ENCODE measurements around the gene RBM33. TPM values are rescaled to one million over a fixed set of nuclear protein-coding genes. Genes with fewer than 3 reads are reported as not detected.
"Not testable (repeated sequence)": the region's sequence is repeated elsewhere in the genome, so short reads cannot be mapped to it uniquely, and the experiment has no call there.

The RBM33 gene, protein sequence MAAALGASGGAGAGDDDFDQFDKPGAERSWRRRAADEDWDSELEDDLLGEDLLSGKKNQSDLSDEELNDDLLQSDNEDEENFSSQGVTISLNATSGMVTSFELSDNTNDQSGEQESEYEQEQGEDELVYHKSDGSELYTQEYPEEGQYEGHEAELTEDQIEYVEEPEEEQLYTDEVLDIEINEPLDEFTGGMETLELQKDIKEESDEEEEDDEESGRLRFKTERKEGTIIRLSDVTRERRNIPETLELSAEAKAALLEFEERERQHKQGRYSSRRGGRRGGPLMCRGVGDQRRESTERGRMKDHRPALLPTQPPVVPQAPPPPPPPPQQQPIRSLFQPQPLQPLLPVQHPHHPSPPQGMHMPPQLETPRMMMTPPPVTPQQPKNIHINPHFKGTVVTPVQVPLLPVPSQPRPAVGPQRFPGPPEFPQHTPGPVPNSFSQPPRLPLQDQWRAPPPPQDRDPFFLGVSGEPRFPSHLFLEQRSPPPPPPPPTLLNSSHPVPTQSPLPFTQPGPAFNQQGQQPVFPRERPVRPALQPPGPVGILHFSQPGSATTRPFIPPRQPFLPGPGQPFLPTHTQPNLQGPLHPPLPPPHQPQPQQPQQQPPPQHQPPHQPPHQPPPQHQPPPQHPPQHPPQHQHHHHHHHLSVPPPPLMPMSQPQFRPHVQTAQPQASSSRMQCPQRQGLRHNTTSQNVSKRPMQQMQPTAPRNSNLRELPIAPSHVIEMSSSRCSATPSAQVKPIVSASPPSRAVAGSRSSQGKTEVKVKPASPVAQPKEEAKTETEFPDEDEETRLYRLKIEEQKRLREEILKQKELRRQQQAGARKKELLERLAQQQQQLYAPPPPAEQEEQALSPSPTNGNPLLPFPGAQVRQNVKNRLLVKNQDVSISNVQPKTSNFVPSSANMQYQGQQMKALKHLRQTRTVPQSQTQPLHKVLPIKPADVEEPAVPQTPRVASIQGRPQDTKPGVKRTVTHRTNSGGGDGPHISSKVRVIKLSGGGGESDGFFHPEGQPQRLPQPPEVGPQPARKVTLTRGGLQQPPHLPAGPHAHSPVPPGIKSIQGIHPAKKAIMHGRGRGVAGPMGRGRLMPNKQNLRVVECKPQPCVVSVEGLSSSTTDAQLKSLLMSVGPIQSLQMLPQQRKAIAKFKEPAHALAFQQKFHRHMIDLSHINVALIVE
- total RNA-seq, result 109 TPM

DNA sequence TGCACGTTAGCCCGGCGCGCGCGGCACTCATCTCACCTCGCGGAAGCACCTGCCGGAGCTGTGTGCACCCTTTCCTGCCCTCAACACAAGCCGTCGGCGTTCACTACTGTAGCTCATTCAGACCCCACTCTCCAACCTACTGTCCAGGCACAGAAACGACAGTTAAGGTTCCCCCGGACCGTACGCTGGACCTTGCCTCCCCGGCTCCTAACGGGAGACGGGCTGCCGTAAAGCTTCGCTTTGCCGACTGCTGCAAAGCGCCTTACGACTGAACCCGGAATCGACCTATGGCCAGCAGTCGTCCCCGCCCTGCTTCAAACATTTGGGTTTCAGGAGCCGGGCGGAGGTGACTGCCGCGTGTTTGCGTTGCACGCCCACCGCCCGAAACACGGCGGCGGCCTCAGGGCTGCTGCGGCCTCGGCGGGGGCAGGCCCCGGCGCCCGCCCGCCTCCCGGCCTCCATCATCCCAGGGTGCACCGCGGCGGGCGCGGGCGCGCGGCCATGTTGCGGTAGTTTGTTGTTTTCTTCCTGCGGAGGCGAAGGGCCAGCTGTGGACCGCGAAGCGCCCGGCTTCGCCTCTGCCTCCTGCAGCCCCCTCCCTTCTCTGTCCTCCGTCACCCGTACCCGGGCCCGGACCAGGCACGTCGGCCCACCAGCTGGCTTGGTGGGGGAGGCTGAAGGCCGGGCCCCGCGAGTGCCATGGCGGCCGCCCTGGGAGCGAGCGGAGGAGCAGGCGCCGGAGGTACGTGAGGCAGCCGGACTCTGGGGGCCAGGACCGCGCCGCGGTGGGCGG lies at the start of gene RBM33:
TSS of gene RBM33 (plus strand) at position 484 of the 793 bp plus-strand sequence. CDS start at position 700, 216 bp downstream.
- DNase-seq (ENCODE audit: low spot score) (peak; percentile 82), ATAC-seq (peak; percentile 93)
- intact Hi-C loops (cut with DNase I), result no loop called here

DNA sequence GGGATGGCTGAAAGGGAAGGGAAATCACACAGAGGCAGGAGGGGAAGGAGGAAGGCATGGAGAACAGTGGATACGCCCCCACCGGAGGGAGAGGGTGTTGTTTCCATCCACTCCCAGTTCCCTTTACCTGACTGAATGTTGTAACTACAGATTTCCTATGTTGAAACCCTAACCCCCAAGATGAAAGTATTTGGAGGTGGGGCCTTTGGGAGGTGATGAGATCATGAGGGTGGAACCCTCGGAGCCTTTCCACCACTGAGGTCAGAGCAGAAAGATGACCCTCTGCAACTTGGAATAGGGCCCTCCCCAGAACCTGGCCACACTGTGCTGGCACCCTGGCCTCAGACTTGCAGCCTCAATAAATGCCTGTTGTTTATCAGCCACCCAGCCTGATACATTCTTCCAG lies 49.5 kb upstream of the RBM33 start:
- DNase-seq (ENCODE audit: low spot score) (peak; percentile 9), ATAC-seq (no peak)
- intact Hi-C loops (cut with DNase I), result loop anchor here (5.0 kb wide), 1 partner anchor 172 kb away; no protein-coding TSS in a partner anchor

DNA sequence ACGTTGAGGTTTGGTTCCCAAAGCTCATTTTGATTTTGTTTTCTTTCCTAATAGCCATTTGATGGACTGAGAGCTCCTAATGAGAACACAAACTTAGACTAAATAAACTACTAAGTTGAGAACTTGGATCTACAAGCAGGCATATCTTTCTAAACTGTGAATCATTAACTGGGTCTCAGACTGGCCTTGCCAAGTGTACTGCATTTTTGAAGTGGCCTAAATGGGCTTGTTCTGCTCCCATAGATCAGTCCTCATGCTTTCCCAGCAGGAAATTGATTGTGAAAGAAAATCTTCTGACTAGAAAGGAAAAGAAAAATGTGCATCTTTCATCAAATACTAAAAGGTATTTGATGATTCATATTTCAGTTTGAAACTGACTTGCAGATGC lies 46.7 kb upstream of the RBM33 start:
- ATAC-seq, result no peak
- intact Hi-C loops (cut with DNase I), result loop anchor here (5.0 kb wide), 1 partner anchor 170 kb away; no protein-coding TSS in a partner anchor
- no peak for DNase-seq (ENCODE audit: low spot score)

DNA sequence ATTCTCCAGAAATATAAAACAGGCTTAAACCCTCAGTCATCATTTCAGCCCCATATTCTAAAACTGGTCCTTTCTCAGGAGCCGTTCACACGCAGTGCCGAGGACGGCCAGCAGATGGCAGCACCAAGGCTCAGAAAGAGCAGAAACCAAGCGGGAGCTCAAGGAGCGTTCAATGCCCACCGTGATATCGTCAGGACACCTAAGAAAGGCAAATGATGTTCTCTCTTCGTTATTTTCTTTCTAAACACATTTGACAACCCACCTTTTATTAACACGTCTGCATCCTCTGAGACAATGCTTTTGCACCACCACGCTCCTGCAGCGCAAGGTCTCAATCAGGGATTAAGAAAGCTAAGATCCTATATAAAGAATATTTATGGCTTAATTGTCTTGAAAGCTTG lies 45.7 kb upstream of the RBM33 start:
- DNase-seq (ENCODE audit: low spot score) (peak; percentile 92), ATAC-seq (peak; percentile 71)
- intact Hi-C loops (cut with DNase I), result loop anchor here (5.0 kb wide), 1 partner anchor 168 kb away; no protein-coding TSS in a partner anchor

DNA sequence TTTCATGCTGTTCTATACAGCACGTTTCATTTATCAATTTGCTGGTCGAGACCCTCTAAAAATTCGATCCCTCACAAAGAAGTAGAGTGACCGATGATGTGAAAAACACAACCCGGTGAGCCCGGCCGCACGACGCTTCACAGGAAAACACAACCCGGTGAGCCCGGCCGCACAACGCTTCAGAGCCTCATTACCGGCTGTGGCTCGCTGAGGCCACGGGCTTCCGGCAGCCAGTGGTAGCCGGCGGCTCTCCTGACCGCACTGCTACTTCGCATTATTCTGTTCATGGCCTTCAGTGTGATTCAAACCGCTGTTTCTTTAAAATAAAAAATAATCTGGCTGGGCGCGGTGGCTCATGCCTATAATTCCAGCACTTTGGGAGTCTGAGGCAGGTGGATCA lies 42.3 kb upstream of the RBM33 start:
- ATAC-seq (no peak), DNase-seq (ENCODE audit: low spot score) (peak; percentile 36)
- intact Hi-C loops (cut with DNase I), result no loop called here

DNA sequence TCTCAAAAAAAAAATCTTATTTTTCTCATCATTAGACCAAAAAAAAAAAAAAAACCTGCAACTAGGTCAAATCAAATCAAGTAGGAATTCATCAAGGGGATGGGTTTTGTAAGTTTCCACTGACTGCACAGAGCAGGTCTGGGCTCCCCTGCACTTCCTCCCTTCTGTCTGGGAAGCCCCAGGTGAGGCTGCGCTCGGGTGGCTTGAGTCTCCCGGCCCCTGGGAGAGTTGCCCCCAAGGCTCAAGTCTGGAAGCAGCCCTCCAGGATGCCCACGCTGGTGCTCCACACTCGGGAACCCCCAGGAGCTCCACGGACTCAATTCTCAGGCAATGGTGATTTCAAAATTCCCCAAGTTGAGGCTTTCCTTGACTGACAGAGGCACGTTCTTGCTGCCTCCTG lies 41.7 kb upstream of the RBM33 start:
- intact Hi-C loops (cut with DNase I), result no loop called here
- ATAC-seq, result no peak
- peak; percentile 27 for DNase-seq (ENCODE audit: low spot score)

DNA sequence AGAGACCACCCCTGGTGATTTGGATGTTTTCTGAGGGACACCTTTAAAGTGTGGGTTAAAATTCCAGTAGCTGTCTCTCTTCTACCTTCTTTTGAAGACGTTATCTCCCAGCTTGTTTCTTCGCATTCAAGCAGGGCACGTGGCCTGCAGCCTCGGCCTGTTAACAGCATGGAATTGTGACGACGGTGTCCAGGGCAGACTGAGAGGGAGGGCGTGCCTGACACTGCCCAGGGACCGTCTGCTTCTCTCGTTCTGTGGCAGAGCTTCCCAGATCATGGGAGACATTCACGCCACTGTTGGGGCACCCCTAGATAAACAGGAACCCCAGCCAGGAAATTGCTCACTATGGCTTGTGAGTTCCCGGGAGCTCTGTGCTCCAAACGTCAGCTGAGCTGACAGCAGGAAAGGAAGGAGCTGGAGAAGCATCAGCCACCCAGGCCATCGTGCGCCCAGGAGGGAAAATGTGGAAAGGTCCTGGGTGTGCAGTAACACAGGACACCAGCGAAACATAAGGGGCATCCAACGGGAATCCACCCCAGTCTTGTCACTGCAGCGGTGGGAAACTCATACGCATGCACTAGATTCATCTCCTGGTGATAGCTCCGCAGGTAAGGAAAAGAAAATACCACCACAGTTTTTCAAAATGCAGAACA lies 41.1 kb upstream of the RBM33 start:
- no peak for ATAC-seq
- peak; percentile 30 for DNase-seq (ENCODE audit: low spot score)
- intact Hi-C loops (cut with DNase I), result no loop called here

DNA sequence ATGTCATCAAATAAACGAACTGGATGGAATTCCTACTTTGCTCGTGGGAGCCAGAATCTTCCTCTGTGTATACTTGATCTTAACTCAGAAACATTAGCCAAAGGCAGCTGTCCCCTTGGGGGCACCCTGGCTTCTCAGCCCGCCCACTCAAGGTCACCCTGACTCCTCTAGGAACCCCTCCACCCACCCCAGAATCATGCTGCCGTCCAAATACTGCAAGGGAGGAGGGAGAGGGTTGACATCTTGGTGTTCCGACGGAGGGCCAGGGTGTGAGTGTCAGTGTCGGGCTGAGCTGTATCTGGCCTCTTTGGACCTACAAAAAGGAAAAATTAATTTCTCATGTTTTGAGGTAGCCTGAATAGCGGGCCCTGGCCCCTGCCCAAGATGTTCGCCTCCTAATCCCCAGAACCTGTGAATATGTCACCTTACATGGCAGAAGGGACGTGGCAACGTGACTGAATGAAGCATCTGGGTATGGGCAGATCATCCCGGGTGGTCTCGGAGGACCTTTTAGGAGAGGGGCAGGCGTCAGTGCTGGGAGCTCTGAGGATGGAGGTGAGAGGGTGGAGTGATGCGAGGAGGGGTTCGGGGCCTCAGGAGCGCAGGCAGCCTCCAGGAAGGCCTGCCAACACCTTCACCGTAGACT lies 40.5 kb upstream of the RBM33 start:
- intact Hi-C loops (cut with DNase I), result no loop called here
- ATAC-seq, result no peak
- peak; percentile 26 for DNase-seq (ENCODE audit: low spot score)

DNA sequence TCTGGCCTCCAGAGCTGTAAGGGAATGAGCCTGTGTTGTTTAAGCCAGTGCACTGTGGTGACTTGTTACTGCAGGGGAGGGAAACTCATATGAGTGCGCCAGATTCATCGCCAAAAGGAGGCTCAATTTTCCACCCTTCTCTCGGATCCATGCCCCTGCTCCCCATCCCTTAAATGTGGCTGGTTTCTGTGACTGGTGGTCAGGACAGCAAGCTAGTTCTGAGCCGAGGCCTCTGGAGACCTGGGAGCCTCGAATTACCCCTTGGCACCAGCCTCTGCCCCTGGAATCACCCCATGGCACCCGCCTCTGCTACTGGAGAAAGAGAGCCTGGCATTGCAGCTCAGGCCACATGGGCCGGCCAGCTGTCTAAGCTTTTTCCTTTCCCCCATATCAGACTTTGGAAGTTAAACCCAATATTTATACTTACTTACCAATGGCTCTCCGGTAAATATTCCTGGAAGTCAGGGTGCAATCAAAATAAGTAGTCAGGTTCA lies 39.9 kb upstream of the RBM33 start:
- DNase-seq (ENCODE audit: low spot score) (peak; percentile 23), ATAC-seq (no peak)
- intact Hi-C loops (cut with DNase I), result no loop called here

DNA sequence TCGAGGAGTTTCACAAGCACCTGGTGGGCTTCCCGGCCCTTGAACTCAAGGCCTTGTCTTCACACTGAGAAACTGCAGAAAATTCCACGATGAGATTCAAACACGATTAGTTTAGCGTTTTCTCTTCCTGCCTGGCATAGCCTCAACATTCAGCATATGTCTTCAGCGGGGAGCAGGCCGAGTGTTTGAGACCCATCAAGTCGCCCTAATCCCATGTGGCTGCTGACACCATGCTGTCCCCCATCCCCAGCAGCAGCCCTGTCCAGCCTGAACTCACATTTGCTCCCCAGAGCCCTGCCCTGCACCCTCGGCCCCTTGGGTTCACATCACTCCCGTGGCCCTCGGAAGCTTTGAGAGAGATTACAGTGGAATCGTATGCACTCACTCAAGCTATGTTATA lies 35.3 kb upstream of the RBM33 start:
- ATAC-seq (no peak), DNase-seq (ENCODE audit: low spot score) (no peak)
- intact Hi-C loops (cut with DNase I), result no loop called here

DNA sequence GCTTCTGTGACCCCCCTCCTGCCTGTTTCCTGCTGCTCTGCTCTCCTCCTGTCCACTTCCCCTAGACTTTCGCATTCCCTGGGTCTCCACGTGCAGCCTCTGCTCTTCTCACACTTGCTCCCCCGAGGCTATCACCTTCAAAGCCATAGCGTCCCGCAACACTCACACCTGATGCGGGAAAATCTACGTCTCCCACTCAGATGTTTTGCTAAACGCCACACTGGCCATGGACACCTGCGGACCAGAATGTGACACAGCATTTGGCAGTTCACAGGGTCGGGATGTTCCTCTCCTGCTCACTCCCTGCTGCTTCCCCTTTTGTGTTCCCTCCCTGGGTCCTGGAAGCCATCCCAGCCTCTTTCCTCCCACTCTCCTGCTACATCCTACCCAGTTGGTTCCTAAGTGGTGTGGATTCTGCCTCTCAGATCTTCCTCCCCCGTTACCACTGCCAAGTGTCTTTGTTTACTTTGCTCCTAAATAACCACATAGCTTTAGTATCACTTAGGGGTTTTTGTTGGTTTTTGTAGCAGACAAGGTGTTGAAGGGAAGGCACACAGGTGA lies 33.7 kb upstream of the RBM33 start:
- intact Hi-C loops (cut with DNase I), result no loop called here
- ATAC-seq, result no peak

DNA sequence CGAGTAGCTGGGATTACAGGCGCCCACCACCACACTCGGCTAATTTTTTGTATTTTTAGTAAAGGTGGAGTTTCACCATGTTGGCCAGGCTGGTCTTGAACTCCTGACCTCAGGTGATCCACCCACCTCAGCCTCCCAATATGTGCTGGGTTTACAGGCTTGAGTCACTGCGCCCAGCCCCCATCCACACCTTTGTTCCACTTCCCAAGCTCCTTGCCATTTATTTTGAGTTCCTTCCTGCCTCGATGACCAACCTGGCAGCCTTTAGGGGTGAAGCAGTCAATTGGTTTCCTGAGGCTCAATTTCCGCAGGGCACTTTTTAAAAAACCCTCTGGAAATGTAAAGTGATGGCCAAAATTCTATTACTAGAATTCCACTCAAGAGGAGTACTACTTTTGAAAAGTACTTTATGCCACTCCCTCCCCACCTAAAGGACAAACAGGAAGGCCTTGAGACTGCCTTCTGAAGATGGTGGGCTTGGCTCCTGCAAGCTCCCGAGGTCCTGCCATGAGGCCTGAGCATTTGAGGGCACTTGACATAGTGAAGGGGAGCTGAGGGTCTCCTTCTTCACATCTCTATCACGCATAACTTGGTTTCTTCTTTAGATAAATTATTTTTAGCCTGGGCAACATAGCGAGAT lies 32.5 kb upstream of the RBM33 start:
- DNase-seq (ENCODE audit: low spot score) (no peak), ATAC-seq (no peak)
- intact Hi-C loops (cut with DNase I), result no loop called here

More for the DNA sequence above, 33.7 kb upstream of the RBM33 start:
- DNase-seq (ENCODE audit: low spot score), result no peak

DNA sequence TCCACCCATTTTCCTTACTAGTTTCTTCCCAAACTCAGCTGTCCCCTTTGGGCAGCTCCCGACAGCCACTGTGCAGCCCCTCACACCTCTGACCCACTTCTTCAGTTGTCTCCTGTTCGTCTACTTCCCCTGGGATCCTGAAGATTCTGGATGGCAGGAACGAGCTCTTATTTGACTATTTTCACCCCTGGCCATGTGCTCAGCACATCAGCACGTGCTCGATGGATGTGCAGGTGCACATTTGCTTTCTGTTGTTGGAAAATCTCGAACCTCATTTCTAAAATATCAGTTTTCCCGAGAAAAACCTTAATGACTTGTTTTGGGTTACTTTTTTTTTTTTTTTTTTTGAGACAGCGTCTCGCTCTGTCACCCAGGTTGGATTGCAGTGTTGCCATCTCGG lies 31.8 kb upstream of the RBM33 start:
- intact Hi-C loops (cut with DNase I), result no loop called here
- DNase-seq (ENCODE audit: low spot score), result no peak
- no peak for ATAC-seq

DNA sequence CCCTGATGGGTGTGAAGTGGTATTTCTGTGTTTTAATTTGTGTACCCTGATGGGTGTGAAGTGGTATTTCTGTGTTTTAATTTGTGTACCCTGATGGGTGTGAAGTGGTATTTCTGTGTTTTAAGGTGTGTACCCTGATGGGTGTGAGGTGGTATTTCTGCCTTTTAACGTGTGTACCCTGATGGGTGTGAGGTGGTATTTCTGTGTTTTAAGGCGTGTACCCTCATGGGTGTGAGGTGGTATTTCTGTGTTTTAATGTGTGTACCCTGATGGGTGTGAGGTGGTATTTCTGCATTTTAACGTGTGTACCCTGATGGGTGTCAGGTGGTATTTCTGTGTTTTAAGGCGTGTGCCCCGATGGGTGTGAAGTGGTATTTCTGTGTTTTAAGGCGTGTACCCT lies 29.4 kb upstream of the RBM33 start:
- DNase-seq (ENCODE audit: low spot score); ATAC-seq; intact Hi-C loops (cut with DNase I): not testable (repeated sequence)

DNA sequence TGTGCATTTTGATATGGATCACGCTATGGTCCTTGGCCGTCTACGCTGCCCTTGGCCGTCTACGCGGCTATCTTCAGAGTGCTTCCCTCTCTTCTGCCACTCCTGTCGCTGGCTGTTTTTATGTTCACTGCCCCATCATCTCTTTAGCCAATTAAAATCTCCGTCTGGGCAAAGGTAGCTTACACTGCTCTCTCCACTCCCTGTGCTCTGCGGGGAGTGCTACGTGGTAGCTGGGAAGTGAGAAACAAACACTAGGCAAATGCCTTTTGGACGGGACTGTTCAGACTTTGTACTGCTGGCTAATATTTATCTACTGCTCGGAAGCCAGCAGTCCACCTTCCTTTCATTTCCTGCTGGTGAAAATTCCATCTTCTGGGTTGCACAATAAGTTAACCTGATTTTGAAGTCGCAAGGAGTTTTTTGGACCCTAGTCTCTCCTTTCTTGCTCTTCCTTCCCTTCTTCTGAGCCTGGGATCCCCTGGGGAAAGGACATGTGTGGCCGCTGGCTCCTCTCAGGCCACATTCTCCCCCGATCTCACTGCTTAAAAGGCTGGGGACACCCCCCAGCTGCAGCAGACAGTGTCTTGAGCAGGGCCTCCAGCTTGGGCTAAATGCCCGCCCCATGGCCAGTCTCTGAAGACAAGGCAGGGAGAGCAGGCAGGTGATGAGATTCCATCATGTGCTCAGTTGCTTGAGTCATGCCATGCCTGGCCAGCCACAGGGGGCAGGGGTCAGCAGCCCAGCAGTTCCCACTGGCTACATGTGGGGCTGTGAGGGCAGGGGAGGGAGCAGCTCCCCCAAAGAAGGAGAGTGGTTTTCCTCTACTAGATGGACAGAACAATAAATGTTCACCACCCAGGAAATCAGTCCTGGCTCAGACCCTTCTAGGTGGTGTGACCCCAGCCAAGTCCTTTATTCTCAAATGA lies 25.5 kb upstream of the RBM33 start:
- ATAC-seq (no peak), DNase-seq (ENCODE audit: low spot score) (no peak)
- intact Hi-C loops (cut with DNase I), result no loop called here
